ENCODE results near the gene CTSH.

- TF ChIP-seq CTCF (IDR thresholded peaks at IDR 0.05; ENCODE audit: insufficient read depth, low read depth, low read length) (no peak), EZH2 (IDR thresholded peaks at IDR 0.05; ENCODE audit: insufficient read depth, low read length) (no peak)
Observed at GRCh38 chr15:78937132-78937739, 7.6 kb downstream of the CTSH start.

Data from astrocyte (in vitro differentiated cells and primary cell).